Endothelial cell (in vitro differentiated cells): ENCODE data around the gene RRBP1. TPM values are rescaled to one million over a fixed set of nuclear protein-coding genes. Genes with fewer than 3 reads are reported as not detected.

ENCODE experiments used
- DNase-seq: peaks from one replicate; pipeline ENCODE4 v3.0.0; 2021; ENCODE audit warnings: low spot score
- H3K27ac Mint-ChIP-seq: one replicate; pipeline ENCODE4 v1.8.0; 2021; ENCODE audit warnings: mixed read lengths, inconsistent platforms; ENCODE audit not compliant: unreplicated experiment
- H3K27me3 Mint-ChIP-seq: one replicate; pipeline ENCODE4 v1.8.0; 2021; ENCODE audit warnings: mild to moderate bottlenecking, moderate library complexity, mixed read lengths, inconsistent platforms; ENCODE audit not compliant: unreplicated experiment
- H3K36me3 Mint-ChIP-seq: one replicate; pipeline ENCODE4 v1.8.0; 2021; ENCODE audit warnings: mild to moderate bottlenecking, low read depth, mixed read lengths, inconsistent platforms; ENCODE audit not compliant: unreplicated experiment
- H3K4me1 Mint-ChIP-seq: one replicate; pipeline ENCODE4 v1.8.0; 2021; ENCODE audit warnings: mild to moderate bottlenecking, mixed read lengths, inconsistent platforms; ENCODE audit not compliant: unreplicated experiment
- H3K4me3 Mint-ChIP-seq: one replicate; pipeline ENCODE4 v1.8.0; 2021; ENCODE audit warnings: mild to moderate bottlenecking, mixed read lengths, inconsistent platforms; ENCODE audit not compliant: unreplicated experiment
- H3K9me3 Mint-ChIP-seq: one replicate; pipeline ENCODE4 v1.8.0; 2021; ENCODE audit warnings: mixed read lengths, inconsistent platforms; ENCODE audit not compliant: unreplicated experiment
- CTCF ChIP-seq: fragments of 200-600 bp; sonication (generic); IDR thresholded peaks from one replicate; pipeline ENCODE4 v1.5.0; 2021; ENCODE audit warnings: antibody characterized with exemption; ENCODE audit not compliant: unreplicated experiment
- total RNA-seq: library from RNA; stranded (reverse); fragmentation: NEBNext Ultra II Directional; extraction: Animal tissue kit (Norgen Biotek cat#: 25700); gene quantifications from one replicate; pipeline ENCODE4 v1.2.1, GENCODE V29; 2021; ENCODE audit not compliant: unreplicated experiment

The RRBP1 gene
- total RNA-seq, 1 donor from 2014 or later, result 179 TPM

GRCh38 chr20:17650301-17651128 is 31.5 kb downstream of the RRBP1 start:
- no peak for DNase-seq
- H3K36me3 Mint-ChIP-seq, result peaks cover 7% of the 10 kb centered on the region
- peaks cover 2% of the 10 kb centered on the region for H3K4me1 Mint-ChIP-seq
- H3K4me3 Mint-ChIP-seq, result no peak overlapping the region
- peak overlapping the region; percentile 15 for H3K27ac Mint-ChIP-seq
- no peaks in the 10 kb centered on the region for H3K27me3 Mint-ChIP-seq
- no peak for TF ChIP-seq CTCF
- no peaks in the 10 kb centered on the region for H3K9me3 Mint-ChIP-seq

- H3K4me1 Mint-ChIP-seq, result peaks cover 3% of the 10 kb centered on the region
- no peak overlapping the region for H3K4me3 Mint-ChIP-seq
- peaks cover 3% of the 10 kb centered on the region for H3K27me3 Mint-ChIP-seq
- no peaks in the 10 kb centered on the region for H3K9me3 Mint-ChIP-seq
- H3K36me3 Mint-ChIP-seq, result peaks cover 9% of the 10 kb centered on the region
- TF ChIP-seq CTCF, result no peak
- peak; percentile 18 for DNase-seq
- no peak overlapping the region for H3K27ac Mint-ChIP-seq
Measured at GRCh38 chr20:17648791-17649730, 33.0 kb downstream of the RRBP1 start.

- Mint-ChIP-seq H3K27ac (no peak overlapping the region), H3K9me3 (no peaks in the 10 kb centered on the region), H3K4me1 (peaks cover 3% of the 10 kb centered on the region), H3K27me3 (peaks cover 3% of the 10 kb centered on the region), H3K4me3 (no peak overlapping the region), H3K36me3 (peaks cover 8% of the 10 kb centered on the region)
- no peak for DNase-seq
- no peak for TF ChIP-seq CTCF
Measured at GRCh38 chr20:17648315-17648646, 33.8 kb downstream of the RRBP1 start.

- TF ChIP-seq CTCF, result no peak
- peaks cover 3% of the 10 kb centered on the region for H3K4me1 Mint-ChIP-seq
- no peaks in the 10 kb centered on the region for H3K9me3 Mint-ChIP-seq
- peaks cover 3% of the 10 kb centered on the region for H3K27me3 Mint-ChIP-seq
- peaks cover 8% of the 10 kb centered on the region for H3K36me3 Mint-ChIP-seq
- no peak overlapping the region for H3K27ac Mint-ChIP-seq
- no peak for DNase-seq
- no peak overlapping the region for H3K4me3 Mint-ChIP-seq
Measured at GRCh38 chr20:17647391-17648314, 34.4 kb downstream of the RRBP1 start.
